ENCODE data around the gene TRPC3. TPM values are rescaled to one million over a fixed set of nuclear protein-coding genes. Genes with fewer than 3 reads are reported as not detected.

TRPC3 gene
- total and polyA plus RNA-seq, 4 donors = 0.06 to 0.33 (median 0.09) TPM

DNA sequence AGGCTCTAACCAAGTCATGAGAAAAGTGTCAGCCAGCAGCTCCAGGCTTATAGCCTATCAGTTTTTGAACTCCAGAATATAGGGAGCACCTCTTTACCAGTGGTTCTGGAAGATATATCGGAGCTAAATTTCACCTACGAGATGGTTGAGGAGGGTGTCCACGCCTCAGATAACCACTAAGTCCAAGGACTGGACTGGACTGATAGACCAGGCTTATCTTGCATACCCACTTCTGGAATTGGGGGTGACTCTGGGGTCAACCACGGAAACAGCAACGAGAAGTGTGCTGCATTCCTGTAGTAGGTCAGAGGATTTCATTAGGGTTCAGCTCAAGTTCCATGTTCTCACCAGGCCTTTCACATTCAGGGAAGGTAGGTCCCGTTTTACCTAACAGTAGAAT is 38.6 kb upstream of the TRPC3 start:
- no peak for TF ChIP-seq NR2F2 (IDR thresholded peaks at IDR 0.05)
- no peak for TF ChIP-seq FOXA1 (IDR thresholded peaks at IDR 0.05)
- TF ChIP-seq EGR1 (IDR thresholded peaks at IDR 0.05; ENCODE audit: low read depth in 2 of 2) = no peak
- TF ChIP-seq JUND (IDR thresholded peaks at IDR 0.05) = no peak
- no peak for TF ChIP-seq FOXA2 (IDR thresholded peaks at IDR 0.05)
- no peak for TF ChIP-seq HNF4G (IDR thresholded peaks at IDR 0.05)
- TF ChIP-seq, protein P1, sequence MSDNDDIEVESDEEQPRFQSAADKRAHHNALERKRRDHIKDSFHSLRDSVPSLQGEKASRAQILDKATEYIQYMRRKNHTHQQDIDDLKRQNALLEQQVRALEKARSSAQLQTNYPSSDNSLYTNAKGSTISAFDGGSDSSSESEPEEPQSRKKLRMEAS (IDR thresholded peaks at IDR 0.05) = no peak
- no peak for TF ChIP-seq SP1 (IDR thresholded peaks at IDR 0.05)
- TF ChIP-seq GABPA (IDR thresholded peaks at IDR 0.05 in 1 of 2, conservative IDR thresholded peaks at IDR 0.05 in 1 of 2) = no peak
- TF ChIP-seq RAD21 (IDR thresholded peaks at IDR 0.05) = no peak
- TF ChIP-seq, protein P2, sequence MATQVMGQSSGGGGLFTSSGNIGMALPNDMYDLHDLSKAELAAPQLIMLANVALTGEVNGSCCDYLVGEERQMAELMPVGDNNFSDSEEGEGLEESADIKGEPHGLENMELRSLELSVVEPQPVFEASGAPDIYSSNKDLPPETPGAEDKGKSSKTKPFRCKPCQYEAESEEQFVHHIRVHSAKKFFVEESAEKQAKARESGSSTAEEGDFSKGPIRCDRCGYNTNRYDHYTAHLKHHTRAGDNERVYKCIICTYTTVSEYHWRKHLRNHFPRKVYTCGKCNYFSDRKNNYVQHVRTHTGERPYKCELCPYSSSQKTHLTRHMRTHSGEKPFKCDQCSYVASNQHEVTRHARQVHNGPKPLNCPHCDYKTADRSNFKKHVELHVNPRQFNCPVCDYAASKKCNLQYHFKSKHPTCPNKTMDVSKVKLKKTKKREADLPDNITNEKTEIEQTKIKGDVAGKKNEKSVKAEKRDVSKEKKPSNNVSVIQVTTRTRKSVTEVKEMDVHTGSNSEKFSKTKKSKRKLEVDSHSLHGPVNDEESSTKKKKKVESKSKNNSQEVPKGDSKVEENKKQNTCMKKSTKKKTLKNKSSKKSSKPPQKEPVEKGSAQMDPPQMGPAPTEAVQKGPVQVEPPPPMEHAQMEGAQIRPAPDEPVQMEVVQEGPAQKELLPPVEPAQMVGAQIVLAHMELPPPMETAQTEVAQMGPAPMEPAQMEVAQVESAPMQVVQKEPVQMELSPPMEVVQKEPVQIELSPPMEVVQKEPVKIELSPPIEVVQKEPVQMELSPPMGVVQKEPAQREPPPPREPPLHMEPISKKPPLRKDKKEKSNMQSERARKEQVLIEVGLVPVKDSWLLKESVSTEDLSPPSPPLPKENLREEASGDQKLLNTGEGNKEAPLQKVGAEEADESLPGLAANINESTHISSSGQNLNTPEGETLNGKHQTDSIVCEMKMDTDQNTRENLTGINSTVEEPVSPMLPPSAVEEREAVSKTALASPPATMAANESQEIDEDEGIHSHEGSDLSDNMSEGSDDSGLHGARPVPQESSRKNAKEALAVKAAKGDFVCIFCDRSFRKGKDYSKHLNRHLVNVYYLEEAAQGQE (IDR thresholded peaks at IDR 0.05) = no peak
- H3K36me3 ChIP-seq (ENCODE audit: control insufficient read depth in 4 of 4, insufficient read depth in 3 of 4, low read depth in 1 of 4, low read length in 3 of 4) = no peaks in the 10 kb centered on the region

DNA sequence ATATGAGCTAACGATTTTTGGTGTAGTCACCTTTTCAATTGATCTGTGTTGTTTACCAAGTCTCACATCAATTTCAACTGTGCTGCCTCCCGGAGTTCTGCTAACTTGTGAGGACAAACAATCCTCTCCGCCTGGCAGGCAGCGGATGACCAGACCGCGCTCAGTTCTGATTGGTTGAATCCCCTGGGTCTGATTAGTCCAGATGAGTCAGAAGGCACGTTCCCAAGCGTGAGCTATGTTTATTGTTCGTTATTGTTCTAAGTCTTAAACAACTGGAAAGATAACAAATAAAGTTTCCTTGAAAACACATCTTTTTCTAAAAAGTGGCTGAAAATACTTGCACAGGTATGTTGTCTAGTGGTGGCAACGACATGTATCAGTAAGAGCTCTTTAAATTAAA is 37.9 kb upstream of the TRPC3 start:
- no peaks in the 10 kb centered on the region for H3K36me3 ChIP-seq (ENCODE audit: control insufficient read depth in 4 of 4, insufficient read depth in 3 of 4, low read depth in 1 of 4, low read length in 3 of 4)
- no peak for DNase-seq (ENCODE audit: low spot score)
- H3K4me1 ChIP-seq (ENCODE audit: control insufficient read depth in 4 of 4, insufficient read depth in 4 of 4, low read length in 3 of 4) = no peaks in the 10 kb centered on the region
- no peaks in the 10 kb centered on the region for H3K9me3 ChIP-seq (ENCODE audit: control insufficient read depth in 4 of 4, low read length in 3 of 4)
- H3K27me3 ChIP-seq (ENCODE audit: control insufficient read depth in 4 of 4, insufficient read depth in 4 of 4, low read length in 3 of 4) = peaks cover 0 to 2% (median 0%) of the 10 kb centered on the region in 4 donors
- 32% methylated on average over 10 of the region's 10 CpGs for WGBS
- H3K27ac ChIP-seq (ENCODE audit: low read depth in 1 of 2, low read length in 2 of 2) = no peak overlapping the region
- no peak overlapping the region for H3K9ac ChIP-seq (ENCODE audit: low read depth in 1 of 2, low read length in 2 of 2)
- no peak for TF ChIP-seq SP1 (IDR thresholded peaks at IDR 0.05)
- TF ChIP-seq HNF4G (IDR thresholded peaks at IDR 0.05) = no peak
- TF ChIP-seq, protein P3, sequence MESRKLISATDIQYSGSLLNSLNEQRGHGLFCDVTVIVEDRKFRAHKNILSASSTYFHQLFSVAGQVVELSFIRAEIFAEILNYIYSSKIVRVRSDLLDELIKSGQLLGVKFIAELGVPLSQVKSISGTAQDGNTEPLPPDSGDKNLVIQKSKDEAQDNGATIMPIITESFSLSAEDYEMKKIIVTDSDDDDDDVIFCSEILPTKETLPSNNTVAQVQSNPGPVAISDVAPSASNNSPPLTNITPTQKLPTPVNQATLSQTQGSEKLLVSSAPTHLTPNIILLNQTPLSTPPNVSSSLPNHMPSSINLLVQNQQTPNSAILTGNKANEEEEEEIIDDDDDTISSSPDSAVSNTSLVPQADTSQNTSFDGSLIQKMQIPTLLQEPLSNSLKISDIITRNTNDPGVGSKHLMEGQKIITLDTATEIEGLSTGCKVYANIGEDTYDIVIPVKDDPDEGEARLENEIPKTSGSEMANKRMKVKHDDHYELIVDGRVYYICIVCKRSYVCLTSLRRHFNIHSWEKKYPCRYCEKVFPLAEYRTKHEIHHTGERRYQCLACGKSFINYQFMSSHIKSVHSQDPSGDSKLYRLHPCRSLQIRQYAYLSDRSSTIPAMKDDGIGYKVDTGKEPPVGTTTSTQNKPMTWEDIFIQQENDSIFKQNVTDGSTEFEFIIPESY (IDR thresholded peaks at IDR 0.05) = no peak
- no peak for TF ChIP-seq TAF1 (conservative IDR thresholded peaks at IDR 0.05)
- TF ChIP-seq RAD21 (IDR thresholded peaks at IDR 0.05) = no peak
- TF ChIP-seq NR2F2 (IDR thresholded peaks at IDR 0.05) = no peak
- TF ChIP-seq, protein P4, sequence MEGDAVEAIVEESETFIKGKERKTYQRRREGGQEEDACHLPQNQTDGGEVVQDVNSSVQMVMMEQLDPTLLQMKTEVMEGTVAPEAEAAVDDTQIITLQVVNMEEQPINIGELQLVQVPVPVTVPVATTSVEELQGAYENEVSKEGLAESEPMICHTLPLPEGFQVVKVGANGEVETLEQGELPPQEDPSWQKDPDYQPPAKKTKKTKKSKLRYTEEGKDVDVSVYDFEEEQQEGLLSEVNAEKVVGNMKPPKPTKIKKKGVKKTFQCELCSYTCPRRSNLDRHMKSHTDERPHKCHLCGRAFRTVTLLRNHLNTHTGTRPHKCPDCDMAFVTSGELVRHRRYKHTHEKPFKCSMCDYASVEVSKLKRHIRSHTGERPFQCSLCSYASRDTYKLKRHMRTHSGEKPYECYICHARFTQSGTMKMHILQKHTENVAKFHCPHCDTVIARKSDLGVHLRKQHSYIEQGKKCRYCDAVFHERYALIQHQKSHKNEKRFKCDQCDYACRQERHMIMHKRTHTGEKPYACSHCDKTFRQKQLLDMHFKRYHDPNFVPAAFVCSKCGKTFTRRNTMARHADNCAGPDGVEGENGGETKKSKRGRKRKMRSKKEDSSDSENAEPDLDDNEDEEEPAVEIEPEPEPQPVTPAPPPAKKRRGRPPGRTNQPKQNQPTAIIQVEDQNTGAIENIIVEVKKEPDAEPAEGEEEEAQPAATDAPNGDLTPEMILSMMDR (IDR thresholded peaks at IDR 0.05; ENCODE audit: low read depth, low read length, missing input control) = no peak
- no peak for TF ChIP-seq FOXA1 (IDR thresholded peaks at IDR 0.05)
- TF ChIP-seq, protein P1 (IDR thresholded peaks at IDR 0.05) = no peak
- no peak for TF ChIP-seq YY1 (IDR thresholded peaks at IDR 0.05)
- no peak for TF ChIP-seq EGR1 (IDR thresholded peaks at IDR 0.05; ENCODE audit: low read depth in 2 of 2)
- TF ChIP-seq, protein P2 (IDR thresholded peaks at IDR 0.05) = no peak
- no peak overlapping the region for H3K4me3 ChIP-seq (ENCODE audit: low read depth in 1 of 3, low read length in 3 of 3)

More for the DNA sequence above, 38.6 kb upstream of the TRPC3 start:
- Histone ChIP-seq H3K27ac (ENCODE audit: low read depth in 1 of 2, low read length in 2 of 2) (no peak overlapping the region), H3K9me3 (ENCODE audit: control insufficient read depth in 4 of 4, low read length in 3 of 4) (no peaks in the 10 kb centered on the region), H3K27me3 (ENCODE audit: control insufficient read depth in 4 of 4, insufficient read depth in 4 of 4, low read length in 3 of 4) (peaks cover 0 to 2% (median 0%) of the 10 kb centered on the region in 4 donors), H3K4me1 (ENCODE audit: control insufficient read depth in 4 of 4, insufficient read depth in 4 of 4, low read length in 3 of 4) (no peaks in the 10 kb centered on the region), H3K4me3 (ENCODE audit: low read depth in 1 of 3, low read length in 3 of 3) (no peak overlapping the region), H3K9ac (ENCODE audit: low read depth in 1 of 2, low read length in 2 of 2) (no peak overlapping the region)
- 64% methylated on average over 6 of the region's 6 CpGs for WGBS
- no peak for DNase-seq (ENCODE audit: low spot score)

Measured in liver (tissue), 9 donors.